GM21515 (cell line): ENCODE results near the gene TGFBR1.
"Not testable (repeated sequence)": the region's sequence is repeated elsewhere in the genome, so short reads cannot be mapped to it uniquely, and the experiment has no call there.

Source experiments
- ATAC-seq: cut with Tn5 transposase; IDR thresholded peaks from one replicate; pipeline ENCODE4 v1.9.1; 2021; ENCODE audit not compliant: unreplicated experiment

TGFBR1 gene

DNA sequence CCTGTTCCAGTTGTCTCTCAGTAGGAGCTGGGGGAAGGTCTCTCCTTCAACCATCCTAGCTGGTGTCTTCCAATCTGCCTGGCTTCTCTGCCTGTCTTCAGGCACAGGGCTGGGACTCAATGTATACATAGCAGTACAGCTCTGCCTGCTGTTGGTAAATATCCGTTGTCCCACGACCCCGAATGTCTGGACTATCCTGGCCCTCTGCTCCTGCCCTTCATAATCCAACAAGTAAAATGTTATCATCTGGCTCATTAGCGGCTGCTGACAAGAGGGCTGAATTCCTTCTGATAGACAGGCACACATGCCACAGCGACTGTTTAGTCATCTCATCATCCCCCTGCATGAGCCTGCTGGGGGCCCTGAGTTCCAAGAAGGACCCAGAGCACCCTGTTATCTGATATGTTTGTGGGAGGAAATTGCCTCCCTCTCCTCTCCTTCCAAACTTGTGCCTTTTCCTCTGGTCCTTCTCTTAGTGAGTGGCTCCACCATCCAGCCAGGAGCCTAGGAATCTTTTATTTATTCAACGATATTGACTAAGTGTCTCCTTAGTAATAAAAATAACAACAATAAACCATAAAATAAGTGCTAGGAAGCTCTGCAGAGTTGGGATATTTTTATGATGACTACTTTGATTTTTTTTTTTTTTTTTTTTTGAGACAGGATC, 29.5 kb upstream of the TGFBR1 start:
- no peak for ATAC-seq

DNA sequence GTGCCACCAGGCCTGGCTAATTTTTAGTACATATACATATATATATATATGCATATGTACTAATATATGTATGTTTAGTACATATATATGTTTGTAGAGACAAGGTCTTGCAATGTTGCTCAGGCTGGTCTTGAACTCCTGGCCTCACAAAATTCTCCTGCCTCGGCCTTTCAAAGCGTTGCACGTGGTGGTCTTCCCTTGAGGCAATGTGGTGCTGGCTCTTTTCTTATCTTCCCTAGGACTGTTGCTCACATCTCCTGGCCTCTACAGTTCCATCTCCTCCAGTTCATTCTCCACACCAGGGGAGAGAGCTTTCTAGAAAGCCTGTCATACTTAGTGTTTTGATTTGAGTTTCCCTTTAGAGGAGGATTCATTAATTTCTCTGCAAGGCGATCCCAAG, 28.9 kb upstream of the TGFBR1 start:
- no peak for ATAC-seq

DNA sequence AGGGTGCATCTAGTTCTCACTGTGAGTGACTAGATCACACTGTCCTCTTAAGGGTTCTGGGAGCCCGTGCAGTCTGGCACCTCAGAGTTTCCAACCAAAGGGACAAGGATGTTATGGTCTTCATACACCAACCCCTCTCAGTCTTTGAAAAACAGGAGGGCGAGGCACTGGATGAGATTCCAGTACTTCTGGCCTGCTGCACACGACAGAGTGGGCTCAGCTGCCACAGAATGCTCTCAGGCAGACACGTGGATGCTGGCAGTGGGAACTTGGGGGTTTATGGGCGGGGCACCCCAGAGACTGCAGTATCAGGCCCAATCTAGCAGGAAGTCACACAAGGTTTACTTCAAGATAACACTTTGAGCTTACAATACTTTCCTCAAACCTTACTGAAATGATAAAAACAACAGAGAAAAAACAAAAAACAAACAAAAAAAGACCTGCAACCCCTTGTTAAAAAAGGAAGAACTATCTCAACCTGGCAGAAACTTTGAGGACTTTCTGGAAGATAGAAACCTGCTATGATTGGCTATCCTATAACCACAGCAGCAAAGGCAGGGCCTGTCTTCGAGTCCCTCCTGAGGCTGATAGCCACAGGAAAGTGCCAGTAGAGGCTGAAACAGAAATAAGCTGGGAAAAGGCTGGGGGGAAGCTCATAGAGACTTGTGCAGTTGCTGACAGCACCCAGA, 28.3 kb upstream of the TGFBR1 start:
- ATAC-seq: no peak

DNA sequence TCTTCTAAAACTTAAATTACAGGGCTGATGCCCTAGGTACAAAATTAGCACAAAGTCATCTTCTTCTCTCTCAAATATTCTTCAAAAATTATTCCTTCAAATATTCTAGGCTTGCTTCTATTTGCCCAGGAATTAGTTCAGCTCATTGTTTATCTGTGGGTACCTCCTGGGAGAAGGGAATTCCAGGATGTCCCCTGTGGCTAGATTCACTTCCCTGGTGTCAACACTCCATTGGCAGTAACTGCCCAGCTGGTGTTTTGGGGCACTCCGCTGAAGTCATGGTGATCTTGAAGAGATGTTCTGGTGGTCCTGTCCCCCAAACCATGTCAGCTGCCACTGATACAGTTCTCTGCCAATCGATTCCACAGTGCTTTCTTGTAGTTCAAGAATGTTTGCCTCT, 26.2 kb upstream of the TGFBR1 start:
- ATAC-seq: no peak

DNA sequence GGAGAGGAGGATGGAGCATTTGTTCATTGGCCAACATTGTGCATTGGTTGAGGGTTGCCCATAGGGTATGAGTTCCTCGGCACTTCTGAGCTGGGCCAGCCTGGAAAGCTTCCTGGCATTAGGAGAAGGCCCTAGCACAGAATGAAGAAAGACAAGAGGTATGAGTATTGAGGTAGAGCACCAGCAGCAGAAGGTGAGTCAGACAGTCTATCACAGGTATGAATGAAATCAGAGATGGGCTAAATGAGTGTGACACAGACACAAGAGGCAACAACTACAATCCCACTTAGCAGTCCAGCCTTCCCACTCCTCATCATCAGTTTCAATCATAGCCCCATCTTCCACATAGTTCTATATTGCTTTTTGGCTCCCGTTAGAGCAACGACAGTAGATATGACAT, 25.4 kb upstream of the TGFBR1 start:
- no peak for ATAC-seq

DNA sequence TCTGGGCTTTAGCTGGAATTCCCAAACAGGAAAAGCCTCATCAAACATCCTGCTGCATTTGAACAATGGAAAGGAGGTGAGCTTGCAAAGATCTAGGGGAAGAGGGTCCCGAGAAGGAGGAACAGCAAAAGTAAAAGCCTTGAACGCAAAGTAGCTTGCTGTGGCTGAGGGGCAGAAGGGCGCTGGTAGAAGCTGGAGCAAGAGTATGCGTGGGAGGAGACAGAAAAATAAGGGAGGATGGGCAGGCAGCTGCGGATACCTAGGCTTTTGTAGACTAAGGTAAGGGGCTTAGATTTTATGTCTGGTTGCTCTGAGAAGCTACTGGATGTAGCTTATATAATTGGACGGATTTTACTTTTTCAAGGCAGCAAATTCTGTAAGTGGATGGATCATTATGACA, 21.9 kb upstream of the TGFBR1 start:
- ATAC-seq: no peak

DNA sequence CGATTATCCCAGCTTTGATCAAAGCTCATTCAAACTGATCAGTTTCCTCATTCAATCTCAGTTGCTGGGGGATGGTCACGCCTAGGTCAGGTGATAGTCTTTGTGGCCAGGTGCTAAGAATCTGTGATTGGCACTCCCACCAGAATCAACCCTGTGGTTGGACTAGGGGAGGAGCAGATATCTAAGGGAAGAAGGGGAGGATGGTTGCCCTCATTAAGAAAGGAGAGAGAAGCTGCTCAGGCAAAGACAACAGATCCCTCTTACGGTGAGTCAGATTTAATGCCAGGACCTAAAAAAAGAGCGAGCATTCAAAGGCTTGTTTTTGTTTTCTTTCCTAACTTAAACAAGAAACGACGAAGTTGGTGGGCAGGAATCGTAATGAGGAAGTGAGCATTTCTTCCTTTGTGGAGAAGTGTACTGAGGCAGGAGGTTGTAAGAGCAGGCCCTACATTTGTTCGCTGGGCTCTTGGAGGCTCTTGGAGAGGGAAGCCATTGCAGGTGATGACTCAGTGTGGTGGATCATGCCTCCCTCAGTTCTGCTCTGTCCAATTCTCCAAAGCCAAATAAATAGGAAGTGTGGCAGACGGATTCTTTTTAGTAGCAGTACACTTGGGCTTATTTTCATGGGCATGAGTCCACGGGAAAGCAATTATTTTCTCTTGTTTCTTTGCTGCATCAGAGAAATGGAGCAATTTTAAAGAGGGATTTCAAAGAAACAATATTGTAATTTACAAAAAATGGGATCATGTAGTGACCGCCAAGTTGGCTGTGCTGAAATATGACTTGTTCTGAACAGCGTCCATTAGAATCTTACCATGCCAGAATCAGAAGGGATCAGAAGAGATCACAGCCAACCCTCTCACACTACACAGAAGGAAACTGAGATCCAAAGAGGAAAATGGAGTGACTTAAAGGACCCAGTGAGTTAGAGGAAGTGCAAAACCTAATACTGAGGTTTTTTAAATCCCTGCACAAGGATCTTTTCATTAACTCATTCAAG, 18.7 kb upstream of the TGFBR1 start:
- ATAC-seq: no peak

DNA sequence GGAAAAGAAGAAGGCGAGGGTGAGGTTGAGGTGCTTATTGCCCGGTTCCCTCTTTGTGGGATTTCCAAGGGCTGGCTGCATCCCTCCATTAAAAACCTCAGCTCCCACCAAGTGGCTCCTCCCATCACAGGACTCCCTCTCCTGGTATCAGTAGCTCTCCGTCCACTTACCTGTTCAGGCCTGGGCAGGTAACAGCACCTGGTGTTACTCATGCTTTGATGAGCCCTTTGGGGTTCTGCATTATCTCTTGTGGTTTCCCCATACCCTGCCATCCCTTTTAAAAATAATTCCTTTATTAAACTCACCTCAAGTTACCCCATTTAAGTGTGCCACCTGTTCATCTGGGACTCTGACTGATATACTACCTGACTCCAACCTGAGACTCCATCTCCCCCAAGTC, 17.5 kb upstream of the TGFBR1 start:
- ATAC-seq: no peak

DNA sequence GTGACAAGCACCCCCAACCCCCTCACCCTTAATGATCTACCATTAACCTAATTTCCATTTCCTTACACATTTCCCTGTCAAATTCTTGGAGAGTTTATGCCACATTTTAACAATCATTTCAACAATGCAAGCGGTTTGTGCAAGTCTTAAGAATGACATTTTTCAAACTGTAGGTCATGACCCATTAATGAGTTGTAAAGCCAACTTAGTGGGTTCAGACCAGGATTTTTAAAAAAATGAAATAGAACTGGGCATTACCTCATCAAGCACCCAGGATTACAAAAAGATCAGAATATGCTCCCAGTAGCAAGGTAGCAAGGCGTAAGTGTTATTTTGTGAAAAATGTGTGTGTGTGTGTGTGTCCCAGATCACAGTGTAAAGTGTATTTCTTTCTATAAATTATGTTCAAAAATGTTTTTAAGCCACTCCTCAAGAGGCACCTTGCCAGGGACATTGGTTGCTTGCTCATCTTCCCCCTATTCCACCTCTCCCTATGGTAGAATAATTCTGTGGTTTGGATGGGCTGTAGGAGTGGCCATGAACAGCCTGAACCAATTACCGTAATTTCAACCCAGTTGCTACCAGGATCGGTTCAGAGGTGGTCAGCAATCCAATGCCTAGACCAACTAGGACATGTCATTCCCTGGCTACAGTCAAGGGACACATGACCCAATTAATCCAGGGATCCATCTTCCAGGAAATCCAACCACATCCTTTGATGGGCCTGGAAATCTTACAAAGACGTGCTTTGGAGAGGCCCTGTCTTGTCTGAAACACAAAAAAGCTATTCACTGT, 14.4 kb upstream of the TGFBR1 start:
- ATAC-seq: no peak

DNA sequence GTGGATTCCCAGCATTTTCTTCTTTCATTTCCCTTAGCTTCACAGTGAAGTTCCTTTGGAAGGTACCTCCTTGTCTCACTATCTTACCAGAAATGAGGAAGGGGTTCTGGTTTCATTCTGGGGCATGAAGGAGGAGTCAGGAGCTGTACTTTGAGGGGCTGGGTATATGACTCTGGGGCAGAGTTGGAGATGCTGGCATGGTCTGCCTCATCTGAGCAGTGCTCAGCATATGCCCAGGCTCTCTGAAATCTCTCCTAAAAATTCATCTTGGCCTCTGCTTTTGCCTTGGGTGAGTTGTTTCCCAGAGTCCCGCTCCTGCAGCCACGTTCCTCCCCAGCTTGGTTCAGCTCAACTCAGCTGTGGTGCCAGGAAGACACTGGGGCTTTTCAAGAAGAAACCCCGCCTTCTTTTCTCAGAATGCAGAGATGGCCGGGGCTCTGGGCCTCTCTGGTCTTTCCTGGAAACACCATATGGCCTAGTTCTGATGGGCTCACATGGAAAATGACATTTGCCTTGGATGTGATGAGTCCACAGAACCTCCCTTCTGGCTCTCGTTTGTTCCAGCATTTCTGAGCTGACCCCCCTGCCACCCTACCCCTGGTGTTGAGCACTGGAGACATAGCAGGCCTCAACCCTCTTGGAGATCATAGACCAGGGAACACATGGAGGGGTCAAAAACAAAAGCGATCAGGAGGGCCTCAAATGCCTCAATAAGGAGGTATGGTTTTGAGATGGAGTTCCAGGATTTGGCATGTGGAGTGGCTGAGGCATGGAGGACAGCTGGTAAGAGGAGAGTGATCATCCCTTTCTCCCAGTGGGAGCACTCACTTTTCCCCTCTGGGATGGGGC, 12.0 kb upstream of the TGFBR1 start:
- ATAC-seq: no peak

DNA sequence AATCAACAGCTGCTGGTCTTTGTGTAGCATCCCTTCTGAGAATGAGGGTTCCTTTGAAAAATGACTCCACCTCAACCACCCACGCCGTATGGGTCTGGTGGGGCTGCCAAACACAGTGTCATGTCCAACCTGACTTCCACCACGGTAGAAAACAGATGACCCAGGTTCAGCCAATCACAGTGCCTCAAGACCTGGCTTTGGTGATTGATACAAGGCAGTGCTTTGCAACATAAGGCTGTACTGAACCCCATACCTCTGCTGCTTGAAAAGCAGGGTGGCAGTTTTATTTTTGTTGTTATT, 11.5 kb upstream of the TGFBR1 start:
- ATAC-seq: no peak

DNA sequence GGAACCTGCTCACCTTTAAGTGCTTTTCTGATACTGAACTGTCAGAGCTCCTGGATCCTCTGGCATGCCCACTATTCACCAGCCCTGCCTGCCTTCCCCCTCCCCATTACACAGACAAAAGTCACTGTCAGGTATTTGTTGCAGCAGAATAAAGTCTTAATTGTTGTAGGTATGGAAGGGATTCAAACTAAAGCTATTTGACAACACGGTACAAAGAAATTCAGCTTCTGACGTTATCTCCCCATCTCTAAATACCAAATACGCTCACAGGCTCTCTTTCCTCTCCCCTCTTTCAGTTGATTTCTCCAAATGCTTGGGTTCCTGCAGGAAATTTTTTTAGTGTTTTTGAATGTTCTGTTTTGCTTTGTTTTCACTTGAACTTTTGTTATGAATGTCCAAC, 9.3 kb upstream of the TGFBR1 start:
- no peak for ATAC-seq

DNA sequence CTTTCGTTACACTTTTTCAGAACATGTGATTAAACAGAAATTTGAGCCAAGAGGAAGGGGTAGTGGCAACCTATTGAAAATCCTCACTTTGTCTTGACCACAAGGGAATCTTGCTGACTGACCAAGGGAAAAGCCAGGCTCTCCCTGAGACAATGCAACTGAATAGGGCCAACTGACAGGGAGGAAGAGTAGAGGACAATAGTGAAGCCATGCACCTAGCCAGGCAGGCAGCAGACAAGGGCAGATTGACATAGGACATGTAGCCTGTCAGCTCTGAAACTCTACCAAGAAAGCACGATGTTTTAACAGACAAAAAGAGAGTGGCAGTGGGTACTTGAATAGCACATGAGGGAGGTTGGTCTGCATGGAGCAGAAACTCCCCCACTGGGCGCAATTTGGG, 8.5 kb upstream of the TGFBR1 start:
- no peak for ATAC-seq

DNA sequence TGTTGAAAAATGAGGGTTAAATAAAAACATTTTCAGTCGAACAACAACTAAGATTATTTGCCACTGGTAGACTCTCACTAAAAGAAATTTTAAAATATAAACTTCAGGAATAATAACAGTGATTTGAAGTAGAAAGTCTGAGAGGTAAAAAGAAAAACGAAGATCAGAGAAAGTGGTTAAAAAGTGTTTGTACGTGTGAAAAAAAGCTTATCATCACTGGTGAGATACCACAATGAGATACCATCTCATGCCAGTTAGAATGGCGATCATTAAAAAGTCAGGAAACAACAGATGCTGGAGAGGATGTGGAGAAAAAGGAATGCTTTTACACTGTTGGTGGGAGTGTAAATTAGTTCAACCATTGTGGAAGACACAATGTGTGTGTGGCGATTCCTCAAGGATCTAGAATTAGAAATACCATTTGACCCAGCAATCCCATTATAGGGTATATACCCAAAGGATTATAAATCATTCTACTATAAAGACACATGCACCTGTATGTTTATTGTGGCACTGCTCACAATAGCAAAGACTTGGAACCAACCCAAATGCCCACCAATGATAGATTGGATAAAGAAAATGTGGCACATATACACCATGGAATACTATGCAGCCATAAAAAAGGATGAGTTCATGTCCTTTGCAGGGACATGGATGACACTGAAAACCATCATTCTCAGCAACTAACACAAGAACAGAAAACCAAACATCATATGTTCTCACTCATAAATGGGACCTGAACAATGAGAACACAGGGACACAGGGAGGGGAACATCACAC, 4.9 kb upstream of the TGFBR1 start:
- not testable (repeated sequence) for ATAC-seq

DNA sequence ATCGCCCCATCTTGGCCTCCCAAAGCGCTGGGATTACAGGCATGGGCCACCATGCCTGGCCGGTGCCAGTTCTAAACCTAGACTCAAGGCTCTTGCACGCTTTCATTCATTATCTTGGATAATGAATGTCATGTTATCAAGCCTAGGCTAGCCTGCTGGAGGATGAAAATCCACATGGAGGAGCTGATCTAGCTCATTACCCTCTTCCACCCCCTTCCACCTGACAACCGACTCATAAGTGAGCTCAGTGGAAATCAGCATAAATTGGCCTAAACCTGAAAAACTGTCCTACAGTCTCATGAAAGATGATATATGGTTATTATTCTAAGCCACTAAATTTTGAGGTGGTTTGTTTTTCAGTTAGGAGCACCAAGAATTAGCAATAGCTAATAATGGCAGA, 3.6 kb upstream of the TGFBR1 start:
- no peak for ATAC-seq

DNA sequence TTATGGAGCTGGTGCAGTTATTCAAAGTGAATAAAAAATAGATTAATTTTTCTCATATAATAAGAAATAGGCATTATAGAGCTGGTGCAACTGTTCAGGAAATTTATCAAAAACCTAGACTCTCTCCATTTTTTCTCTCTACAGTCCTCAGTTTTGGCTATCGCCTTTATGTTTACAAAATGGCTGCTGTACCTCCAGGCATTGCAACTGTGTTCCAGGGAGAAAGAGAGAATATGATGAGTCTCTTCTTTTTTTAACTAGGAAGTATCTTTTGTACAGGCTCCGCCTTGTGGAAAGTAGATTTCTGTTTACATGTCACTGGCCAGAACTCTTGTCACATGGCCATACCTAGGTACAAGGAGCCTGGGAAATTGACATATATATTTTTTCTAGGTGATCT, 3.1 kb upstream of the TGFBR1 start:
- no peak for ATAC-seq

DNA sequence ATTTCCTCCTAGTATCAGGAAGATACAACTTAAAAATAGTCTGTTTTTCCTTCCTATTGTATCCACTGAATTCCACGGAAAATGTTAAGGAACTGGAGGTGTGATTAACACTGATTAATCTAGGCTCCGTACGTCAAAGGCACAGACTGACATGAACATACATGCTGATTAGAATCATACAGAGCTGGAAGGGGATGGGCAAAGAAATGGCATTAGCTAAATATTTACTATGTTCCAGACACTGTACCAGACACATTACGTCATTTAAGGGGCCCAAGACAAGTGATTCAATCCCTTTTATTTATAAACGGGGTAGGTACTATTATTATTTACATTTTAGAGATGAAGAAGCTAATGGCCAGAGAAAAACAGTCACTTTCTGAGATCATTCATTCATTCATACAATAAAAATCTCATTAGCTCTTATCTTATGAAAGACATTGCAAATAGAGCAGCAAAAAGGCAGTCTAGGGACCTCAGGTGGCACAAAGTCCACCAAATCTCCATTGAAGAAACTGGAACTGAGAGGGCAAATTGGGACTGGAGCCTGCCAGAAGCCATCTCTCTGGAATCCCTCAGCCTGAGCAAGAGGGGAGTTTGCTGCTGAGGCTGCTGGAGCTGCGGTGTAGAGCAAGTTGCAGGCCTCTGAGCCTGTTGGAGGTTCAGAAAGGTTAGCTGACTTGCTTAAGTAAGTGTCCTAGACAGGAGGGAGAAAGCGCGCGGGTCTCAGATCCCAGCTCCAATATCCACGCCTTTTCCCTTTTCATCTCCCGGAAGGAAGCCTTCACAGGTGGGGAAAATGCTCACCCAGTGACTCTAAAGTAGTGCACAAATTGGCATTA, 1.6 kb upstream of the TGFBR1 start:
- ATAC-seq: no peak

DNA sequence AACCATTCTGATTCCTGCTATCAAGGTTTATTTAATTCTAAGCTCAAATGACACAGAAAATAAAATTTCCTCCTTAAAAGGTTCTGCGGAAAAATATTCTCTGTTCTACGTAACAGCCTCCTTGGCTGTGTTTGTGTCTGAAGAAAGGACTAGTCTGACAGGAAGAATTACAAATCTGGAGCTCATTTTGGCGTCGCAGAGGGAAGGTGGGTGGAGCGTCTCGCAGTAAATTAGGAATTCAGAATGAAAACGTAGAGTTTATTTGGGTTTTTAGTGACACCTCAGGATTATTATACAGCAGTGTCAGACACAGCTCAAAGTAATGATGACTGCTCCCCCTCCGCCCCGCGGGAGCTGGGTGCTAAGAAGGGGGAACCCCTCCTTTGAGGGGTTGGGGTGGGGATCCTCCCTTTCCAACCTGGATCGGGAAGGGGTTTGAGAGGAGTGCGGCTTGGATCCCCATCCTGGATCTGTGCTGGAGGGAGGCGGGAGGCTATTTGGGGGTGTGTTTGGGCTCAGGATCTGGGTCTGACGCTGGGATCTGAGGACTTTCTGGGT, 933 bp upstream of the TGFBR1 start:
- ATAC-seq: no peak
